ENCODE measurements around the gene SPACA6. TPM values are rescaled to one million over a fixed set of nuclear protein-coding genes. Genes with fewer than 3 reads are reported as not detected.

Gene SPACA6
- total RNA-seq, 1 experiment from 2014 or later = 13.3 TPM

- POLR2A ChIA-PET = no interaction called here
- H3K9me3 Mint-ChIP-seq = no peaks in the 10 kb centered on the region
- H3K27me3 Mint-ChIP-seq (ENCODE audit: low read depth) = no peaks in the 10 kb centered on the region
- no peak for ATAC-seq
- CTCF ChIA-PET = no interaction called here
- no peak for TF ChIP-seq ATF3 (CRISPR knock-in tag; conservative IDR thresholded peaks at IDR 0.05)
- no peak for TF ChIP-seq JAZF1 (CRISPR knock-in tag; IDR thresholded peaks at IDR 0.05)
- no peak overlapping the region for H3K4me3 Mint-ChIP-seq
- peaks cover 32% of the 10 kb centered on the region for H3K4me1 Mint-ChIP-seq
- H3K27ac Mint-ChIP-seq = no peak overlapping the region
- DNase-seq (ENCODE audit: low spot score) = no peak
- H3K36me3 Mint-ChIP-seq = peaks cover 8% of the 10 kb centered on the region
Measured at GRCh38 chr19:51692468-51692867, 662 bp upstream of the SPACA6 start.

GRCh38 chr19:51693819-51694218, 689 bp downstream of the SPACA6 start:
- TF ChIP-seq E2F4 (CRISPR knock-in tag; IDR thresholded peaks at IDR 0.05; ENCODE audit: borderline replicate concordance, low read depth) = no peak
- TF ChIP-seq ELF4 (CRISPR knock-in tag; IDR thresholded peaks at IDR 0.05; ENCODE audit: low read depth) = no peak
- no peak for TF ChIP-seq NFE2L1 (CRISPR knock-in tag; IDR thresholded peaks at IDR 0.05)
- TF ChIP-seq NR2C2 (CRISPR knock-in tag; IDR thresholded peaks at IDR 0.05) = no peak
- TF ChIP-seq ZNF232 (CRISPR knock-in tag; IDR thresholded peaks at IDR 0.05) = no peak
- no peak for TF ChIP-seq CREM (CRISPR knock-in tag; IDR thresholded peaks at IDR 0.05)
- TF ChIP-seq NFATC4 (CRISPR knock-in tag; IDR thresholded peaks at IDR 0.05) = no peak
- TF ChIP-seq TEAD4 (CRISPR knock-in tag; IDR thresholded peaks at IDR 0.05) = no peak
- TF ChIP-seq, protein P1, sequence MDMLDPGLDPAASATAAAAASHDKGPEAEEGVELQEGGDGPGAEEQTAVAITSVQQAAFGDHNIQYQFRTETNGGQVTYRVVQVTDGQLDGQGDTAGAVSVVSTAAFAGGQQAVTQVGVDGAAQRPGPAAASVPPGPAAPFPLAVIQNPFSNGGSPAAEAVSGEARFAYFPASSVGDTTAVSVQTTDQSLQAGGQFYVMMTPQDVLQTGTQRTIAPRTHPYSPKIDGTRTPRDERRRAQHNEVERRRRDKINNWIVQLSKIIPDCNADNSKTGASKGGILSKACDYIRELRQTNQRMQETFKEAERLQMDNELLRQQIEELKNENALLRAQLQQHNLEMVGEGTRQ (CRISPR knock-in tag; IDR thresholded peaks at IDR 0.05) = no peak
- TF ChIP-seq, protein P2, sequence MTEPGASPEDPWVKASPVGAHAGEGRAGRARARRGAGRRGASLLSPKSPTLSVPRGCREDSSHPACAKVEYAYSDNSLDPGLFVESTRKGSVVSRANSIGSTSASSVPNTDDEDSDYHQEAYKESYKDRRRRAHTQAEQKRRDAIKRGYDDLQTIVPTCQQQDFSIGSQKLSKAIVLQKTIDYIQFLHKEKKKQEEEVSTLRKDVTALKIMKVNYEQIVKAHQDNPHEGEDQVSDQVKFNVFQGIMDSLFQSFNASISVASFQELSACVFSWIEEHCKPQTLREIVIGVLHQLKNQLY (CRISPR knock-in tag; IDR thresholded peaks at IDR 0.05) = no peak
- TF ChIP-seq ATF2 (CRISPR knock-in tag; IDR thresholded peaks at IDR 0.05; ENCODE audit: borderline replicate concordance, low read depth) = no peak
- no peak for TF ChIP-seq ATF3 (CRISPR knock-in tag; conservative IDR thresholded peaks at IDR 0.05)
- no peak for TF ChIP-seq OVOL2 (CRISPR knock-in tag; IDR thresholded peaks at IDR 0.05; ENCODE audit: borderline replicate concordance)
- TF ChIP-seq ZNF121 (CRISPR knock-in tag; IDR thresholded peaks at IDR 0.05) = no peak
- TF ChIP-seq, protein P3, sequence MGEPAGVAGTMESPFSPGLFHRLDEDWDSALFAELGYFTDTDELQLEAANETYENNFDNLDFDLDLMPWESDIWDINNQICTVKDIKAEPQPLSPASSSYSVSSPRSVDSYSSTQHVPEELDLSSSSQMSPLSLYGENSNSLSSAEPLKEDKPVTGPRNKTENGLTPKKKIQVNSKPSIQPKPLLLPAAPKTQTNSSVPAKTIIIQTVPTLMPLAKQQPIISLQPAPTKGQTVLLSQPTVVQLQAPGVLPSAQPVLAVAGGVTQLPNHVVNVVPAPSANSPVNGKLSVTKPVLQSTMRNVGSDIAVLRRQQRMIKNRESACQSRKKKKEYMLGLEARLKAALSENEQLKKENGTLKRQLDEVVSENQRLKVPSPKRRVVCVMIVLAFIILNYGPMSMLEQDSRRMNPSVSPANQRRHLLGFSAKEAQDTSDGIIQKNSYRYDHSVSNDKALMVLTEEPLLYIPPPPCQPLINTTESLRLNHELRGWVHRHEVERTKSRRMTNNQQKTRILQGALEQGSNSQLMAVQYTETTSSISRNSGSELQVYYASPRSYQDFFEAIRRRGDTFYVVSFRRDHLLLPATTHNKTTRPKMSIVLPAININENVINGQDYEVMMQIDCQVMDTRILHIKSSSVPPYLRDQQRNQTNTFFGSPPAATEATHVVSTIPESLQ (CRISPR knock-in tag; IDR thresholded peaks at IDR 0.05) = no peak
- TF ChIP-seq, protein P4, sequence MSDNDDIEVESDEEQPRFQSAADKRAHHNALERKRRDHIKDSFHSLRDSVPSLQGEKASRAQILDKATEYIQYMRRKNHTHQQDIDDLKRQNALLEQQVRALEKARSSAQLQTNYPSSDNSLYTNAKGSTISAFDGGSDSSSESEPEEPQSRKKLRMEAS (CRISPR knock-in tag; IDR thresholded peaks at IDR 0.05) = no peak
- no peak for ATAC-seq
- H3K27ac Mint-ChIP-seq = no peak overlapping the region

More at GRCh38 chr19:51693819-51694218, 689 bp downstream of the SPACA6 start:
- no peaks in the 10 kb centered on the region; the same call in 1 of the 2 replicates for H3K27me3 Mint-ChIP-seq (ENCODE audit: low read depth)
- H3K9me3 Mint-ChIP-seq = no peaks in the 10 kb centered on the region
- ChIA-PET CTCF (interaction anchor here (1.4 to 1.5 kb wide), 2 partner anchors 33 to 83 kb away, joined by 3 to 4 read pairs; no protein-coding TSS in a partner anchor), POLR2A (no interaction called here)
- no peak for DNase-seq (ENCODE audit: low spot score)
- H3K36me3 Mint-ChIP-seq = peaks cover 17% of the 10 kb centered on the region
- peaks cover 25% of the 10 kb centered on the region for H3K4me1 Mint-ChIP-seq
- no peak overlapping the region for H3K4me3 Mint-ChIP-seq

Data from WTC11 (cell line).